Gastrocnemius medialis (tissue), 4 donors: Measurements from ENCODE around the gene DVL2. TPM values are rescaled to one million over a fixed set of nuclear protein-coding genes. Genes with fewer than 3 reads are reported as not detected.

Source experiments
- ATAC-seq, 2 donors: fragments of 150-250 bp; one replicate each; pipeline ENCODE4 v1.9.1; 2016
- DNase-seq, 2 donors: peaks; one replicate each; pipeline ENCODE4 v3.0.0-alpha.2; 2019
- H3K27ac ChIP-seq, 4 donors: fragments of 200-600 bp; sonication (generic); 1 replicate in 1 of 4; 2 replicates in 3 of 4; pipeline ENCODE4 v1.5.1; 2016 to 2018; ENCODE audit warnings: mild to moderate bottlenecking in 2 of 4, moderate library complexity in 1 of 4
- H3K27me3 ChIP-seq, 3 donors: fragments of 200-600 bp; sonication (generic) in 2 of 3; 1 replicate in 1 of 3; 2 replicates in 2 of 3; pipeline versions ENCODE4 v1.5.1 to v1.6.0; 2016 to 2019; ENCODE audit warnings: mild to moderate bottlenecking in 1 of 3, moderate library complexity in 1 of 3
- H3K36me3 ChIP-seq, 2 donors: fragments of 200-600 bp; sonication (generic) in 1 of 2; one replicate each; pipeline ENCODE4 v1.5.1; 2017 to 2018
- H3K4me1 ChIP-seq, 2 donors: fragments of 200-600 bp; sonication (generic) in 1 of 2; one replicate each; pipeline ENCODE4 v1.5.1; 2016 to 2017; ENCODE audit warnings: mild to moderate bottlenecking in 2 of 2
- H3K4me3 ChIP-seq, 4 donors: fragments of 200-600 bp; sonication (generic) in 3 of 4; 1 replicate in 1 of 4; 2 replicates in 3 of 4; pipeline ENCODE4 v1.5.1; 2016 to 2019; ENCODE audit warnings: mild to moderate bottlenecking in 2 of 4
- H3K9me3 ChIP-seq, 3 donors: fragments of 200-600 bp; sonication (generic) in 2 of 3; 1 replicate in 1 of 3; 2 replicates in 2 of 3; pipeline ENCODE4 v1.5.1; 2016 to 2019
- POLR2A ChIP-seq, 2 donors: fragments of 450-650 bp; IDR thresholded peaks; one replicate each; pipeline ENCODE4 v1.6.1; 2017; ENCODE audit warnings: antibody characterized with exemption in 2 of 2, mild to moderate bottlenecking in 2 of 2, moderate library complexity in 2 of 2
- in situ Hi-C, 4 donors: fragments of 200-750 bp; cut with MboI; loops; one replicate each; pipeline versions ENCODE4 v1.15.0 to v1.8.0; 2017; ENCODE audit warnings: low sequenced_read_pairs in 4 of 4
- intact Hi-C: fragments of 100-400 bp; cut with DNase I; formaldehyde crosslinking; loops from one replicate; pipeline ENCODE4 v1.15.1; 2023; ENCODE audit warnings: low total_unique reads
- total RNA-seq, 4 donors: library from RNA; depleted of rRNA; stranded (reverse); fragments of >200 nt; gene quantifications; one replicate each; pipeline versions ENCODE4 v1.1.0 to v1.2.3, GENCODE V29; 2016
- TF ChIP-seq, protein P1 (sequence below), 5 experiments: fragments of 450-650 bp in 3 of 5; fragments of 200-600 bp in 2 of 5; sonication (generic) in 2 of 5; IDR thresholded peaks in 4 of 5; conservative IDR thresholded peaks in 1 of 5; 1 replicate in 4 of 5; 2 replicates in 1 of 5; pipeline ENCODE4 v1.5.1; 2016 to 2019; ENCODE audit warnings: antibody characterized with exemption in 5 of 5, mild to moderate bottlenecking in 3 of 5, moderate library complexity in 3 of 5

DVL2 gene
- total RNA-seq, 4 donors from 2014 or later = 15.5 to 22.6 (median 20.5) TPM

DNA sequence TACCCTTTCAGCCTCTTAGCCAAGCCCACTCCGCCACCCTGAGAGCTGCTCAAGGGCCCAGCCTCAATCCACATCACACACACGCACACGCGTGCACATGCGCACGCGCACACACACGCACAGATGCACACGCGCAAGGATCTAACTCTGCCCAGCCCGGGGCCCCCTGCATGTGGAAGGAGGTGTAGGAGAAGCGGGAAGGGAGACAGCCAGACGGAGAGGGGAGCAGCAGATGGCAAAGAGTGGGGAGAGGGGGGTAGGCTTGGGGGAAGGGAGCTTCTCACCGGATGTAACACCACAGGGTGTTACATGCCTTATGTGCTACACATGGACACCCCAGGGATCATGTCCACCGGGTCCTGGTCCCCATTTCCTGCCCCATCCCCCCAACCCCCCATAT lies 30.0 kb downstream of the DVL2 start:
- peak overlapping the region in 3 of 4 donors; percentile 49 to 59 (median 50) for H3K4me3 ChIP-seq
- peak overlapping the region in 2 of 4 donors; percentile 9 to 48 for H3K27ac ChIP-seq
- no peaks in the 10 kb centered on the region for H3K9me3 ChIP-seq
- H3K4me1 ChIP-seq = no peaks in the 10 kb centered on the region
- peaks cover 0 to 11% (median 0%) of the 10 kb centered on the region in 3 donors for H3K27me3 ChIP-seq
- TF ChIP-seq, protein P1, sequence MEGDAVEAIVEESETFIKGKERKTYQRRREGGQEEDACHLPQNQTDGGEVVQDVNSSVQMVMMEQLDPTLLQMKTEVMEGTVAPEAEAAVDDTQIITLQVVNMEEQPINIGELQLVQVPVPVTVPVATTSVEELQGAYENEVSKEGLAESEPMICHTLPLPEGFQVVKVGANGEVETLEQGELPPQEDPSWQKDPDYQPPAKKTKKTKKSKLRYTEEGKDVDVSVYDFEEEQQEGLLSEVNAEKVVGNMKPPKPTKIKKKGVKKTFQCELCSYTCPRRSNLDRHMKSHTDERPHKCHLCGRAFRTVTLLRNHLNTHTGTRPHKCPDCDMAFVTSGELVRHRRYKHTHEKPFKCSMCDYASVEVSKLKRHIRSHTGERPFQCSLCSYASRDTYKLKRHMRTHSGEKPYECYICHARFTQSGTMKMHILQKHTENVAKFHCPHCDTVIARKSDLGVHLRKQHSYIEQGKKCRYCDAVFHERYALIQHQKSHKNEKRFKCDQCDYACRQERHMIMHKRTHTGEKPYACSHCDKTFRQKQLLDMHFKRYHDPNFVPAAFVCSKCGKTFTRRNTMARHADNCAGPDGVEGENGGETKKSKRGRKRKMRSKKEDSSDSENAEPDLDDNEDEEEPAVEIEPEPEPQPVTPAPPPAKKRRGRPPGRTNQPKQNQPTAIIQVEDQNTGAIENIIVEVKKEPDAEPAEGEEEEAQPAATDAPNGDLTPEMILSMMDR (IDR thresholded peaks at IDR 0.05 in 4 of 5, conservative IDR thresholded peaks at IDR 0.05 in 1 of 5) = no peak
- TF ChIP-seq POLR2A (IDR thresholded peaks at IDR 0.05) = no peak
- H3K36me3 ChIP-seq = no peaks in the 10 kb centered on the region
- in situ Hi-C loops (no loop called here), intact Hi-C loops (no loop called here)
- no peak for ATAC-seq
- DNase-seq = no peak

DNA sequence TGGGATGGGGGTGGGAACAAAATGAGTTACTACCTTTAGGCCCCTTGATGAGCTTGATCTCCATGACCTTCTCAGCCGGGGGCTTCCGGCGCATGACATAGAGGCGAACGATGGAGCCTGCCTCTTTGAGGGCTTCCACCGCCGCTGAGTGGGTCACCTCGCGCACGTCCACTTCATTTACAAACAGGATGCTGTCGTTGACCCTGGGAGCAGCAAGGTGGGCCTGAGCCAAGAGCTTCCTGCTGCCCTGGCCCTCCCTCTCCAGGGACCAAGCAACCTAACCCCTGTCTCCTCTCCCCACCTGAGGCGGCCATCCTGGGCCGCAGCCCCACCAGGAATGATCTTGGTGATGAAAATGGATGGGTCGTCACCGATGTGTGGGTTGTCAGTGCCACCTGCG lies 30.9 kb downstream of the DVL2 start:
- Histone ChIP-seq H3K4me1 (no peaks in the 10 kb centered on the region), H3K27me3 (peaks cover 0 to 11% (median 0%) of the 10 kb centered on the region in 3 donors), H3K9me3 (no peaks in the 10 kb centered on the region), H3K27ac (no peak overlapping the region), H3K4me3 (no peak overlapping the region), H3K36me3 (no peaks in the 10 kb centered on the region)
- in situ Hi-C loops = no loop called here
- intact Hi-C loops = no loop called here
- no peak for TF ChIP-seq POLR2A (IDR thresholded peaks at IDR 0.05)
- TF ChIP-seq, protein P1 (IDR thresholded peaks at IDR 0.05 in 4 of 5, conservative IDR thresholded peaks at IDR 0.05 in 1 of 5) = no peak
- no peak for ATAC-seq
- no peak for DNase-seq

DNA sequence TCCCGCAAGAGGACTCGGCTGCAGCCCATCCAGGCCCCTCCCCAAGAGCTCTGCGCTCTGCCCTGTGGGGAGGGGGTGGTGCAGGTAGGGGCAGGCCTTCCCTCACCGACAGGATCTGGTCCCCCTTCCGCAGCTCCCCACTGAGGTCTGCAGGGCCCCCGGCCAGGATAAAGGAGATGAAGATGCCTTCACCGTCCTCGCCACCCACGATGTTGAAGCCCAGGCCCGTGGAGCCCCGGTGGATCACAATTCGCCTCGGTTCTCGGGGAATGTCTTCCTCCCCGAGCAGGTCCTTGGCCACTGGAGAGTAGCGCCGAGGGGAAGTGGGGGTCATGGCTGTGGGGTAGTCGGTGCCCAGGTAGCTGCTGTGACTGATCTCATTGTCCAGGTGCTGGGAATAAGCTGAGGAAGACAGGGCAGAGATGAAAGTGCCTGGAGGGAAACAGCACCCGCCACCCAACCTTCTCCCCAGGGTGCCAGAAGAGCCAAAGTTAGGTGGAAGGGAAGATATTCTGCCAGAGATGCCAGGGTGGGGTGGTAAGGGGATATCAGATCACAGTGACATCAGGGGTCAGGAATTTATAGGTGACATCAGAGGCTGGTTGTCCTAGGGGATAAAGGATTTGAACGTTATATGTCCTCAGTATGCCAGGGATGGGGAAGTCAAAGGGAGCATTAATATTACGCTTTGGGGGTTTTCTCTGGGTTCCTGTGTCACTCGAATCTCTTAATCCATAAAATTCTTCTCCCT lies 37.5 kb downstream of the DVL2 start:
- Histone ChIP-seq H3K9me3 (no peaks in the 10 kb centered on the region), H3K27me3 (no peaks in the 10 kb centered on the region), H3K4me3 (no peak overlapping the region), H3K4me1 (no peaks in the 10 kb centered on the region), H3K36me3 (no peaks in the 10 kb centered on the region), H3K27ac (no peak overlapping the region)
- in situ Hi-C loops (no loop called here), intact Hi-C loops (no loop called here)
- no peak for TF ChIP-seq POLR2A (IDR thresholded peaks at IDR 0.05)
- TF ChIP-seq, protein P1 (IDR thresholded peaks at IDR 0.05 in 4 of 5, conservative IDR thresholded peaks at IDR 0.05 in 1 of 5) = no peak
- DNase-seq (no peak), ATAC-seq (no peak)

DNA sequence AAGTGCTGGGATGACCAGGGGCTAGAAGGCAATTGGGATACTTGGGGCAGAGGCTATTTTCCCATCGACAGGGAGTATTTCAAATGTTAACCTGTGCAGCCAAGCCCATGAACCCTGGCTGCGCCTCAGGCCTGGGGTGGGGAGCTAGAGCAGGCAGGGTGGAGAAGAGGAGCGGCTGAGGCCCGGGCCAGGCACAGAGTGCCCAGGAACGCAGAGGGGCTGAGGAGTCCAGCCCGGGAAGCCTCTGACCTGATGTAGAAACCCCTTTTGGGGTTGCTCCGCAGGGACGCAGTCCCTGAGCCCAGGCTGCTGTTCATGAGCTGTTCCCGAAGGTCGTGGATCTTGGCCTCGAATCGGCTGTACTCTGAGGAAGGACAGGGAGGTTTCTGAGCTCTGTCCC lies 38.3 kb downstream of the DVL2 start:
- Histone ChIP-seq H3K4me3 (no peak overlapping the region), H3K4me1 (no peaks in the 10 kb centered on the region), H3K36me3 (no peaks in the 10 kb centered on the region), H3K27ac (no peak overlapping the region), H3K27me3 (no peaks in the 10 kb centered on the region), H3K9me3 (no peaks in the 10 kb centered on the region)
- in situ Hi-C loops = no loop called here
- TF ChIP-seq POLR2A (IDR thresholded peaks at IDR 0.05) = no peak
- TF ChIP-seq, protein P1 (IDR thresholded peaks at IDR 0.05 in 4 of 5, conservative IDR thresholded peaks at IDR 0.05 in 1 of 5) = no peak
- intact Hi-C loops = no loop called here
- ATAC-seq = no peak
- DNase-seq = no peak
